ENCODE measurements around the gene NLRP6.
"Not testable (repeated sequence)": the region's sequence is repeated elsewhere in the genome, so short reads cannot be mapped to it uniquely, and the experiment has no call there.

Gene NLRP6

GRCh38 chr11:316891-317301 is 38.7 kb downstream of the NLRP6 start:
- Histone ChIP-seq H3K4me1 (ENCODE audit: insufficient read depth, low read length) (peaks cover 38% of the 10 kb centered on the region), H3K9ac (ENCODE audit: low read depth, low read length) (peak overlapping the region; percentile 61; the same call in 1 of the 2 replicates), H3K4me3 (ENCODE audit: low read length) (peak overlapping the region; percentile 91), H3K27me3 (ENCODE audit: insufficient read depth, low read length) (peaks cover 35% of the 10 kb centered on the region), H3K27ac (ENCODE audit: low read length) (no peak overlapping the region), H3K36me3 (ENCODE audit: insufficient read depth, low read depth, low read length) (0 out of 2 replicates have a peak, but pooled peaks cover 5% of the 10 kb centered on the region), H3K9me3 (ENCODE audit: insufficient read depth, low read depth, low read length) (no peaks in the 10 kb centered on the region)

GRCh38 chr11:317668-318404 is 39.6 kb downstream of the NLRP6 start:
- 0 out of 2 replicates have a peak overlapping the region, but pooled peaks have one; percentile 26 for H3K9ac ChIP-seq (ENCODE audit: low read depth, low read length)
- peaks cover 32% of the 10 kb centered on the region for H3K4me1 ChIP-seq (ENCODE audit: insufficient read depth, low read length)
- not testable (repeated sequence) for H3K9me3 ChIP-seq (ENCODE audit: insufficient read depth, low read depth, low read length); H3K27ac ChIP-seq (ENCODE audit: low read length); H3K36me3 ChIP-seq (ENCODE audit: insufficient read depth, low read depth, low read length)
- H3K4me3 ChIP-seq (ENCODE audit: low read length) = peak overlapping the region; percentile 91
- H3K27me3 ChIP-seq (ENCODE audit: insufficient read depth, low read length) = peaks cover 31% of the 10 kb centered on the region

- not testable (repeated sequence) for H3K4me3 ChIP-seq (ENCODE audit: low read length); H3K27ac ChIP-seq (ENCODE audit: low read length); H3K9ac ChIP-seq (ENCODE audit: low read depth, low read length); H3K9me3 ChIP-seq (ENCODE audit: insufficient read depth, low read depth, low read length); H3K36me3 ChIP-seq (ENCODE audit: insufficient read depth, low read depth, low read length)
- Histone ChIP-seq H3K27me3 (ENCODE audit: insufficient read depth, low read length) (peaks cover 31% of the 10 kb centered on the region), H3K4me1 (ENCODE audit: insufficient read depth, low read length) (peaks cover 25% of the 10 kb centered on the region)
These were observed 40.4 kb downstream of the NLRP6 start for GRCh38 chr11:318405-319120.

GRCh38 chr11:319121-319887 is 41.1 kb downstream of the NLRP6 start:
- peaks cover 24% of the 10 kb centered on the region for H3K4me1 ChIP-seq (ENCODE audit: insufficient read depth, low read length)
- H3K4me3 ChIP-seq (ENCODE audit: low read length) = peak overlapping the region; percentile 78
- not testable (repeated sequence) for H3K36me3 ChIP-seq (ENCODE audit: insufficient read depth, low read depth, low read length); H3K9ac ChIP-seq (ENCODE audit: low read depth, low read length); H3K9me3 ChIP-seq (ENCODE audit: insufficient read depth, low read depth, low read length); H3K27ac ChIP-seq (ENCODE audit: low read length)
- peaks cover 31% of the 10 kb centered on the region for H3K27me3 ChIP-seq (ENCODE audit: insufficient read depth, low read length)

GRCh38 chr11:319888-320273 is 41.7 kb downstream of the NLRP6 start:
- Histone ChIP-seq H3K4me3 (ENCODE audit: low read length) (peak overlapping the region; percentile 78), H3K27me3 (ENCODE audit: insufficient read depth, low read length) (peaks cover 29% of the 10 kb centered on the region), H3K4me1 (ENCODE audit: insufficient read depth, low read length) (peaks cover 23% of the 10 kb centered on the region), H3K9ac (ENCODE audit: low read depth, low read length) (peak overlapping the region; percentile 76; the same call in 1 of the 2 replicates)
- H3K27ac ChIP-seq (ENCODE audit: low read length); H3K36me3 ChIP-seq (ENCODE audit: insufficient read depth, low read depth, low read length); H3K9me3 ChIP-seq (ENCODE audit: insufficient read depth, low read depth, low read length): not testable (repeated sequence)

- H3K4me1 ChIP-seq (ENCODE audit: insufficient read depth, low read length) = peaks cover 5% of the 10 kb centered on the region; the same call in 1 of the 2 replicates
- no peak overlapping the region for H3K27ac ChIP-seq (ENCODE audit: low read length)
- no peak overlapping the region for H3K4me3 ChIP-seq (ENCODE audit: low read length)
- no peaks in the 10 kb centered on the region for H3K36me3 ChIP-seq (ENCODE audit: insufficient read depth, low read depth, low read length)
- no peaks in the 10 kb centered on the region for H3K9me3 ChIP-seq (ENCODE audit: insufficient read depth, low read depth, low read length)
- no peaks in the 10 kb centered on the region for H3K27me3 ChIP-seq (ENCODE audit: insufficient read depth, low read length)
- no peak overlapping the region for H3K9ac ChIP-seq (ENCODE audit: low read depth, low read length)
These were observed 45.9 kb downstream of the NLRP6 start for GRCh38 chr11:324156-324555.

GRCh38 chr11:324593-325517 is 46.6 kb downstream of the NLRP6 start:
- not testable (repeated sequence) for H3K27ac ChIP-seq (ENCODE audit: low read length); H3K36me3 ChIP-seq (ENCODE audit: insufficient read depth, low read depth, low read length); H3K4me3 ChIP-seq (ENCODE audit: low read length); H3K4me1 ChIP-seq (ENCODE audit: insufficient read depth, low read length); H3K9me3 ChIP-seq (ENCODE audit: insufficient read depth, low read depth, low read length); H3K27me3 ChIP-seq (ENCODE audit: insufficient read depth, low read length); H3K9ac ChIP-seq (ENCODE audit: low read depth, low read length)

- H3K4me1 ChIP-seq (ENCODE audit: insufficient read depth, low read length) = no peaks in the 10 kb centered on the region; the same call in 1 of the 2 replicates
- no peaks in the 10 kb centered on the region for H3K36me3 ChIP-seq (ENCODE audit: insufficient read depth, low read depth, low read length)
- H3K27me3 ChIP-seq (ENCODE audit: insufficient read depth, low read length) = no peaks in the 10 kb centered on the region
- no peak overlapping the region; the same call in 1 of the 2 replicates for H3K9ac ChIP-seq (ENCODE audit: low read depth, low read length)
- no peak overlapping the region for H3K27ac ChIP-seq (ENCODE audit: low read length)
- no peaks in the 10 kb centered on the region for H3K9me3 ChIP-seq (ENCODE audit: insufficient read depth, low read depth, low read length)
- no peak overlapping the region for H3K4me3 ChIP-seq (ENCODE audit: low read length)
These were observed 47.8 kb downstream of the NLRP6 start for GRCh38 chr11:325796-326591.

GRCh38 chr11:326592-326841 is 48.3 kb downstream of the NLRP6 start:
- Histone ChIP-seq H3K4me1 (ENCODE audit: insufficient read depth, low read length) (no peaks in the 10 kb centered on the region; the same call in 1 of the 2 replicates), H3K9me3 (ENCODE audit: insufficient read depth, low read depth, low read length) (no peaks in the 10 kb centered on the region), H3K27ac (ENCODE audit: low read length) (no peak overlapping the region), H3K36me3 (ENCODE audit: insufficient read depth, low read depth, low read length) (no peaks in the 10 kb centered on the region), H3K4me3 (ENCODE audit: low read length) (no peak overlapping the region), H3K9ac (ENCODE audit: low read depth, low read length) (no peak overlapping the region; the same call in 1 of the 2 replicates), H3K27me3 (ENCODE audit: insufficient read depth, low read length) (no peaks in the 10 kb centered on the region)

GRCh38 chr11:326842-327580 is 48.8 kb downstream of the NLRP6 start:
- no peak overlapping the region for H3K4me3 ChIP-seq (ENCODE audit: low read length)
- H3K36me3 ChIP-seq (ENCODE audit: insufficient read depth, low read depth, low read length) = no peaks in the 10 kb centered on the region
- no peak overlapping the region for H3K27ac ChIP-seq (ENCODE audit: low read length)
- H3K4me1 ChIP-seq (ENCODE audit: insufficient read depth, low read length) = no peaks in the 10 kb centered on the region; the same call in 1 of the 2 replicates
- no peak overlapping the region for H3K9ac ChIP-seq (ENCODE audit: low read depth, low read length)
- H3K27me3 ChIP-seq (ENCODE audit: insufficient read depth, low read length) = no peaks in the 10 kb centered on the region
- H3K9me3 ChIP-seq (ENCODE audit: insufficient read depth, low read depth, low read length) = no peaks in the 10 kb centered on the region
